H1 (cell line): Measurements from ENCODE around the gene S100P.

Experiments used
- BRCA1 ChIP-seq: IDR thresholded peaks from 2 replicates; pipeline ENCODE4 v1.6.1; 2012; ENCODE audit warnings: low read depth, low read length, improper control_type of control experiment
- CBX8 ChIP-seq: fragments of 300-800, 300-1000 bp; sonication (generic); IDR thresholded peaks from 2 replicates; pipeline ENCODE4 v1.7.1; 2016; ENCODE audit warnings: low read depth, low read length, borderline replicate concordance
- CEBPB ChIP-seq: IDR thresholded peaks from 2 replicates; pipeline ENCODE4 v1.6.1; 2012; ENCODE audit warnings: low read depth, low read length
- CHD1 ChIP-seq: IDR thresholded peaks from 2 replicates; pipeline ENCODE4 v1.6.1; 2012; ENCODE audit warnings: low read depth, low read length, improper control_type of control experiment
- EP300 ChIP-seq, 2 experiments: IDR thresholded peaks; 1 replicate in 1 of 2; 2 replicates in 1 of 2; pipeline ENCODE4 v1.6.1; 2011 to 2012; ENCODE audit warnings: low read depth in 2 of 2, low read length in 2 of 2, mild to moderate bottlenecking in 2 of 2, borderline replicate concordance in 1 of 2, inconsistent platforms in 1 of 2, moderate library complexity in 1 of 2
- POLR2A ChIP-seq, 2 experiments: IDR thresholded peaks; 1 replicate in 1 of 2; 2 replicates in 1 of 2; pipeline ENCODE4 v1.6.1; 2011; ENCODE audit warnings: low read depth in 2 of 2, low read length in 2 of 2, mild to moderate bottlenecking in 2 of 2; ENCODE audit errors: control extremely low read depth in 1 of 2
- POLR2AphosphoS5 ChIP-seq: IDR thresholded peaks from 2 replicates; pipeline ENCODE4 v1.6.1; 2011; ENCODE audit warnings: low read depth, low read length
- RNF2 ChIP-seq: fragments of 200-900, 300-1000 bp; sonication (generic); IDR thresholded peaks from 2 replicates; pipeline ENCODE4 v1.7.1; 2016; ENCODE audit warnings: borderline replicate concordance, low read depth, mild to moderate bottlenecking, antibody characterized with exemption, low read length; ENCODE audit not compliant: poor library complexity, severe bottlenecking; ENCODE audit errors: missing control alignments
- TF ChIP-seq, protein P1 (sequence below): IDR thresholded peaks from 2 replicates; pipeline ENCODE4 v1.6.1; 2012; ENCODE audit warnings: inconsistent platforms
- TF ChIP-seq, protein P2 (sequence below), 3 experiments: IDR thresholded peaks; 1 replicate in 2 of 3; 2 replicates in 1 of 3; pipeline versions ENCODE4 v1.5.1 to v1.6.1; 2011; ENCODE audit warnings: low read length in 3 of 3, mild to moderate bottlenecking in 3 of 3, inconsistent platforms in 2 of 3, low read depth in 1 of 3, moderate library complexity in 1 of 3; ENCODE audit not compliant: insufficient read depth in 1 of 3; ENCODE audit errors: control extremely low read depth in 1 of 3
- TF ChIP-seq, protein P3 (sequence below): IDR thresholded peaks from 2 replicates; pipeline ENCODE4 v1.6.1; 2011; ENCODE audit warnings: low read length, improper control_type of control experiment
- TF ChIP-seq, protein P4 (sequence below): IDR thresholded peaks from 2 replicates; pipeline ENCODE4 v1.6.1; 2012; ENCODE audit warnings: inconsistent platforms

DNA sequence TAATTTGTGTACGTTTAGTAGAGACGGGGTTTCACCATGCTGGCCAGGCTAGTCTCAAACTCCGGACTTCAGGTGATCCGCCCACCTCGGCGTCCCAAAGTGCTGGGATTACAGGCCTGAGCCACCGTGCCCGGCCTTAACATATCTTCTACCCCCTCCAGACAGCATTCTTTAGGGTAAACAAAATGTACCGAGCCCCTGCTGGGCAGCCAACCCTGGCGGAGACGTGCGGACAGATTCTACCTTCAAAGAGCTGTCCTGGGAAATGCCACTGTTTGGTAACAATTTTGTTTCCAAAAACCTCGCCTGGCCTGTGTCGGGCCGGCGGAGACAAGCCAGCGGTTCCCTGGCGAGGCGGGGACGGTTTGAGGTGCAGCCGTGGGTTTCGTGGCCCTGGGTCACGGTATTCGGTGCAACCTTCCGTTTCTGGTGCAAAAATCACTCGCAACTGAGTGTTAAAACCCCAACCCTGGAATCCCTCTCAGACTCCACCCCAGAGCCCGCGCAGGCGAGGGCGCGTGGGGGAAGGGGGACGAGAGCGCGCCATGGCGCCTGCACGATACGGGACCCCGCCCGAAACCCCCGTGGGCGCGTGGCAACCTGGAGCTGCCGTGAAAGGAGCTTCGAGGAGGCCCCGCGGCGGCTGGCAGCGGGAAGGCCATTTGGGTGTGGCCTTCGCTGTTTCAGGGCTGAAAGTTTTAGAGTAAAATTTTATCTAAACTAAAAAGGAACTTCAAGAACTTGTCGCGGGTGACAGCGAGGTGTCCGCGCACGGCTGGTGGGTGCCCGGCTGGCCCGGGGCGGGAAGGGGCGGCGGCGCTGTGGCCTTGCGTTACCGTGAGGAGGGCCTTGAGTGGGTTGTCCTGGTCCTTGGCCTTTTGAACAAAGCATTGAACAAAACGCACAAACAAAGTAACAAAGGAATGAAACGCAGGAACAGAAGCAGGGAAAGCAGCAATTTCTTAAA, 36.2 kb upstream of the S100P start:
- TF ChIP-seq POLR2A (IDR thresholded peaks at IDR 0.05; ENCODE audit: control extremely low read depth in 1 of 2, low read depth in 2 of 2, low read length in 2 of 2) (no peak), CHD1 (no peak), CBX8 (no peak), EP300 (IDR thresholded peaks at IDR 0.05; ENCODE audit: borderline replicate concordance in 1 of 2, low read depth in 2 of 2, low read length in 2 of 2) (no peak), CEBPB (no peak), POLR2AphosphoS5 (no peak), RNF2 (no peak), BRCA1 (no peak)
- TF ChIP-seq, protein P1, sequence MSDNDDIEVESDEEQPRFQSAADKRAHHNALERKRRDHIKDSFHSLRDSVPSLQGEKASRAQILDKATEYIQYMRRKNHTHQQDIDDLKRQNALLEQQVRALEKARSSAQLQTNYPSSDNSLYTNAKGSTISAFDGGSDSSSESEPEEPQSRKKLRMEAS: no peak
- TF ChIP-seq, protein P2, sequence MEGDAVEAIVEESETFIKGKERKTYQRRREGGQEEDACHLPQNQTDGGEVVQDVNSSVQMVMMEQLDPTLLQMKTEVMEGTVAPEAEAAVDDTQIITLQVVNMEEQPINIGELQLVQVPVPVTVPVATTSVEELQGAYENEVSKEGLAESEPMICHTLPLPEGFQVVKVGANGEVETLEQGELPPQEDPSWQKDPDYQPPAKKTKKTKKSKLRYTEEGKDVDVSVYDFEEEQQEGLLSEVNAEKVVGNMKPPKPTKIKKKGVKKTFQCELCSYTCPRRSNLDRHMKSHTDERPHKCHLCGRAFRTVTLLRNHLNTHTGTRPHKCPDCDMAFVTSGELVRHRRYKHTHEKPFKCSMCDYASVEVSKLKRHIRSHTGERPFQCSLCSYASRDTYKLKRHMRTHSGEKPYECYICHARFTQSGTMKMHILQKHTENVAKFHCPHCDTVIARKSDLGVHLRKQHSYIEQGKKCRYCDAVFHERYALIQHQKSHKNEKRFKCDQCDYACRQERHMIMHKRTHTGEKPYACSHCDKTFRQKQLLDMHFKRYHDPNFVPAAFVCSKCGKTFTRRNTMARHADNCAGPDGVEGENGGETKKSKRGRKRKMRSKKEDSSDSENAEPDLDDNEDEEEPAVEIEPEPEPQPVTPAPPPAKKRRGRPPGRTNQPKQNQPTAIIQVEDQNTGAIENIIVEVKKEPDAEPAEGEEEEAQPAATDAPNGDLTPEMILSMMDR (IDR thresholded peaks at IDR 0.05; ENCODE audit: control extremely low read depth in 1 of 3, insufficient read depth in 1 of 3, low read depth in 1 of 3, low read length in 3 of 3): no peak
- TF ChIP-seq, protein P3, sequence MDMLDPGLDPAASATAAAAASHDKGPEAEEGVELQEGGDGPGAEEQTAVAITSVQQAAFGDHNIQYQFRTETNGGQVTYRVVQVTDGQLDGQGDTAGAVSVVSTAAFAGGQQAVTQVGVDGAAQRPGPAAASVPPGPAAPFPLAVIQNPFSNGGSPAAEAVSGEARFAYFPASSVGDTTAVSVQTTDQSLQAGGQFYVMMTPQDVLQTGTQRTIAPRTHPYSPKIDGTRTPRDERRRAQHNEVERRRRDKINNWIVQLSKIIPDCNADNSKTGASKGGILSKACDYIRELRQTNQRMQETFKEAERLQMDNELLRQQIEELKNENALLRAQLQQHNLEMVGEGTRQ: no peak
- TF ChIP-seq, protein P4, sequence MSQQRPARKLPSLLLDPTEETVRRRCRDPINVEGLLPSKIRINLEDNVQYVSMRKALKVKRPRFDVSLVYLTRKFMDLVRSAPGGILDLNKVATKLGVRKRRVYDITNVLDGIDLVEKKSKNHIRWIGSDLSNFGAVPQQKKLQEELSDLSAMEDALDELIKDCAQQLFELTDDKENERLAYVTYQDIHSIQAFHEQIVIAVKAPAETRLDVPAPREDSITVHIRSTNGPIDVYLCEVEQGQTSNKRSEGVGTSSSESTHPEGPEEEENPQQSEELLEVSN: 0 out of 2 replicates have a peak, but pooled peaks have one; percentile 12
